Fibroblast of skin of left biceps (primary cell): ENCODE measurements around the gene IL23A.
A peak's percentile ranks its signal among the peaks of the same experiment; 100 is the strongest.
"Not testable (repeated sequence)": the region's sequence is repeated elsewhere in the genome, so short reads cannot be mapped to it uniquely, and the experiment has no call there.

Experiments used
- DNase-seq, 2 experiments: peaks; one replicate each; pipeline ENCODE4 v3.0.0-alpha.2; 2013; ENCODE audit warnings: low read depth in 2 of 2

IL23A gene

DNA sequence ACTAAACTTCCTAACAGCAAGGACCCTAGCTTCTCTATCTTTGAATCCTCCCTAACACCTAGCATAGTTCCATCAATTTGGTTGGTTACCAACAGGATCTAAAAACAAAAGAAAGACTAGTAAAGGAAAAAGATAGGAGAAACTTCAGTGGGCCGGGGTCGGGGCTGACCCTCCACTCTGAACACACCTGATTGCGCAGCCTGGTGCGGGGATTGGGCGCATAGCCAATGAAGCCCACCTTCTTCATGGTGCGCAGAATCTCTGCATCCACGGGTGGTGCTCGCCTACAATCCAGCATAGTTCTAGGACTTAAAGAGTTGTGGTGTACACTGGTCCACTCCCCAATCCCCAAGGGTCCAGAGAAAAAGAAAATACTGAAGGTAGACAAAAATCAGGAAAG, 12.6 kb upstream of the IL23A start:
- DNase-seq = no peak

- no peak for DNase-seq
Measured at GRCh38 chr12:56326533-56326932, 12.2 kb upstream of the IL23A start.

DNA sequence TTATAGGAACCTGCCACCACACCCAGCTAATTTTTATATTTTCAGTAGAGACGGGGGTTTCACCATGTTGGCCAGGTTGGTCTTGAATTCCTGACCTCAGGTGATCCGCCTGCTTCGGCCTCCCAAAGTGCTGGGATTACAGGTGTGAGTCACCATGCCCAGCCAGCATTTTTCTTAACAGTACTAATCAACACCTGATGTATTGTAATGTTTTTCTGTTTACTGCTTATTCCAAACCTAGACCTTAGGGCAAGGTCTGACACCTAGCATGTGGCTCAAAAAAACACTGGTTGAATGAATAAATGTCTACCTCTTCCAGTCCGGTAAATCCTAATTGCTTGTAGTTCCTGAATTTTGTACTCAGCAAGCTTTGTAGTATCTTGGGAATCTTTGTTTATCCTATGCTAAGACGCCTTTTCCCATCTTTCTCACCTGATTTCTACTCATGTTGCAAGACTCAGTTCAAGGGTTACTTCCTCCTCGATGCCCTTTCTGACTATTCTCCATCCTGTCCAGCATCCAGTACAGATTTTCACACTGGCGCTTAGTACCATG, 7.7 kb upstream of the IL23A start:
- no peak for DNase-seq

- no peak for DNase-seq
Measured at GRCh38 chr12:56332512-56333196, 6.0 kb upstream of the IL23A start.

DNA sequence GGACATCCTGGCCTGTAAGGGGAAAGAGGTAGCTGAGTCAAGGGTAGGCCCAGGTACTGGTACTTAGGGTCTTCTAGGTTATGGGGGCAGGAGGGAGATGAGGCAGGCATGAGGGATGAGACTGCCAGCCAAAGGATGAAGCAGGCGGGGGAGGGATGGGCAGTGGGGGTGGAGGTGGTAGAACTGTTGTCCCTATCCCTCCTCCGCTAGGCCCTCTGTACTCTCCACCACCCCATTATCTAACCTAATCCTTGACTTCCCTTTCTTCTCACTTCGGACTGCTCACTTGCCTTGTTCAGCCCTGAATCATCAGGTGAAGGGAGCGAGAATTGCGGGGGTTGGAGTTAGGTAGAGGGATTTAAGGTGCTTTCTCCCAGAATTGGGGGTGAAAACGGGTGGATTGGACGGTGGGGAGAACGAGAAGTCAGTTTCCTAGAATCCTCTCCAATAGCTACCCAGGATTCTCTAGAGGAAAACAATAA, 5.4 kb upstream of the IL23A start:
- DNase-seq = no peak

- peak; percentile 95 for DNase-seq
Measured at GRCh38 chr12:56333679-56334489, 4.8 kb upstream of the IL23A start, which contains the start of gene PAN2. Gene PAN2 (minus strand): TSS chr12:56334000. CDS start chr12:56333094, 906 bp downstream.

- DNase-seq = no peak
Measured at GRCh38 chr12:56334490-56334793, 4.2 kb upstream of the IL23A start.

DNA sequence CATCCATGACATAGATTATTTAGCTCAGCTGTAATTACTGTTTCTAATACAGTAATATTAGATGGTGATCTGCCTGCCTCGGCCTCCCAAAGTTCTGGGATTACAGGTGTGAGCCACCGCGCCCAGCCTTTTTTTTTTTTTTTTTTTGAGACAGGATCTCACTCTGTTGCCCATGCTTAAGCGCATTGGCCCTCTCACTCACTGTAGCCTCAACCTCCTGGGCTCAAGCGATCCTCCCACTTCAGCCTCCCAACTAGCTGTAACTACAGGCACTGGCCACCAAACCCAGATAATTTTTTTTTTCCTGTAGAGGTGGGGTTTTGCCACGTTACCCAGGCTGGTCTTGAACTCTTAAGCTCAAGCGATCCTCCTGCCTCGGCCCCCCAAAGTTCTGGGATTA, 3.2 kb upstream of the IL23A start:
- DNase-seq = not testable (repeated sequence)

- no peak for DNase-seq
Measured at GRCh38 chr12:56336361-56337167, 2.1 kb upstream of the IL23A start.

DNA sequence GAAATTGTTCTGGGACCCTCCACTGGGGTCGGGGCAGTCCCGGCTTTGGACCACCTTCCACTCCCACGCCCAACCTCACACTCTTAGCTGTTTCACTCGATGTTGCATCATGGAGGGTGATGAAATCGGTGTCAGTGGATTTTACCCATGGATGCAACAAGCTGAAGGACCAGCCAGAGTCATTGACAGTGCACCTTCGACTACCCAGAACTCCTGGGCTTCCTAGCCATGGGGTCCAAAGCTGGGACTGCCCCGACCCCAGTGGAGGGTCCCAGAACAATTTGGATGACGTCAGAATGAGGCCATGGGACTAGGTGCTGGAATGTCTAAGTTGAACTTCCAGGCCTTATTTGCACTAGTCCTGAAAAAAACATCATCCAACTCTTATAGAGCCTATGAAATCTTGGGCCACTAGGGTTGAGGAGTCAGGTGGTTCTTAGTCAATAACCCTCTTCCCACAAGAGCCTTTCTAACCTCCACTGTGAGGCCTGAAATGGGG, 882 bp upstream of the IL23A start:
- no peak for DNase-seq

DNA sequence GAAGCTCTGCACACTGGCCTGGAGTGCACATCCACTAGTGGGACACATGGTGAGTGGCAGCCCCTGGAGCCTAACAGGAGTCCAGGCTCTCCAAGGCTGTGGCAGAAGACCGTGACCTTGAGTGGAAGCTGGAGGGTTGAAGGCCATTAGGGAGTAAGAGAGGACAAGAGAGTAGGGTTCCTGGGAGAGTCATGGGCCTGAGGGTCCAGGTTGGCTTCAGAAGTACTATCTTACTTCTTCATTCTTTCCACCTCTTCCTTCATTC, 406 bp downstream of the IL23A start:
- DNase-seq = no peak

DNA sequence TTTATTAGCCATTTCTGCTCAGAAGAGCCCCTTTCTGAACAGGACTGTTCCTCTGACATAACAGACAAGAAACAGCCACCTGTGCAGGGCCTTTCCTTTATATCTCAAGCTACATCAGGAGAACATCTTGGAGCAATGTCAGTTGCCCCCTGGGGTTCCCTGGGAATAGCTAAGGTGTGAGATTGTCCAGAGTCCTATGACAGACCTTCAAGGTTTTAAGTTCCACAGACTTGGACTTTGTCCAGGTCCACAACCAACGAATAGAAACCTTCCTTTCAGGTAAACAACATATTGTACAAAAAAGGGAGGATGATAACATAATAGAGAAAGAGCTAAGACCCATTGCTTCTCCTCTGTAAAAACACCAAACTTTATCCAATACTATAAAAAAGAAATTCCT, 2.9 kb downstream of the IL23A start:
- no peak for DNase-seq

DNA sequence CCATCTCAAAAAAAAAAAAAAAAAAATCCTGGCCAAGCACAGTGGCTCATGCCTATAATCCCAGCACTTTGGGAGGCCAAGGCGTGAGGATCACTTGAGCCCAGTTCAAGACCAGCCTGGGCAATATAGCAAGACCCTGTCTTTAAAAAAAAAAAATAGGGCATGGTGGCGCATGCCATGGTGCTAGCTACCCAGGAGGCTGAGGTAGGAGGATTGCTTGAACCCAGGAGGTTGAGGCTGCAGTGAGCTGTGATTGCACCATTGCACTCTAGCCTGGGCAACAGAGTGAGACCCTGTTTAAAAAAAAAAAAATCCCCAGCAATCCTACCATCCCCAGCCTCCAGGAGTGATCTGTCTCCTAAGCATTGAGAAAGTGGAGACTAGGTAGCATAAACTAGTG, 3.6 kb downstream of the IL23A start:
- DNase-seq = not testable (repeated sequence)

- DNase-seq = no peak
Measured at GRCh38 chr12:56346675-56347074, 8.0 kb downstream of the IL23A start.

GRCh38 chr12:56347255-56347654, 8.6 kb downstream of the IL23A start:
- DNase-seq = not testable (repeated sequence)

DNA sequence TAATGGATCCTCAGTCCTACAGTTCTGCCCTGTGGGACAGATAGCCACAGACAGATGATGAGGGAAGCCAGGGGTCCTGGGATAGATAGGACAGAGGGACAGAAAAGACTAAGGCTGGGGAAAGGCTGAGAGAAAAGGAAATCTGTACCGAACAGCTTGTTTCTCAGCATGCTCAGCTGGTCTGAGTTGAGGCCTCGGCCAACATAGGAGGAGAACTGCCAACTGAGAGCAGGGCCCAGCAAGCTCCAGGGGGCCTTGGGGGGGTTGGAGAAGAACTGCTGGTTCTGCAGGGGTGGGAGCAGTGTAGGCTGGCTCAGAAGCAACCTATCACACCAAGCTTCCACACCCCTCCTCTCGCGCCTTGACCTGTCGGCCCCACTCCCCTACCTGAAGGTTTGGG, 10.1 kb downstream of the IL23A start:
- no peak for DNase-seq

GRCh38 chr12:56350662-56351061, 12.0 kb downstream of the IL23A start:
- DNase-seq = no peak

DNA sequence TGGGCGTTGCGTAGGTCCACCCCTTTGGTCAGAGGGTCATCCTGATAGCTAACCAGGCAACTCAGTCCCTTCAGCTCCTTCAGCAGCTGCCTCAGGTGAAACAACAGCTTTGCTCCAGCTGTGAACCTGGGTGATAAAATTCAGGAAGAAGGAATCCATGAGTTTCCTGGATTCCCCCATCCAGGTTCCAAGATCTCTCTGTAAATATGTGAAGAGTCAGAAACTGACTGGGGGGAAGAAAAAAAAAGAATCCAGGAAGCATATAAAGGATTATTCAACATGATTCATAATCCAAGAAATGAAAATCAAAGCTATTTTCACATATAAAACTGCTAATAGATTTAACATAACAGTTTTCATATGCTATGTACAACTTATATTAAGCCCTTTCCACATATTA, 12.6 kb downstream of the IL23A start:
- DNase-seq = no peak

- peak; percentile 55 for DNase-seq
Measured at GRCh38 chr12:56358836-56359532, 20.3 kb downstream of the IL23A start.

- DNase-seq = peak; percentile 100
Measured at GRCh38 chr12:56359851-56360767, 21.4 kb downstream of the IL23A start, which contains the start of gene STAT2. Gene STAT2 (minus strand): TSS chr12:56360107. CDS start chr12:56356571, 3,536 bp downstream.
